Measurements from ENCODE around the gene FRMD6. TPM values are rescaled to one million over a fixed set of nuclear protein-coding genes. Genes with fewer than 3 reads are reported as not detected.
A peak's percentile ranks its signal among the peaks of the same experiment; 100 is the strongest.
"Not testable (repeated sequence)": the region's sequence is repeated elsewhere in the genome, so short reads cannot be mapped to it uniquely, and the experiment has no call there.

Gene FRMD6
- total RNA-seq, 2 donors from 2014 or later = 10.2 to 11.2 TPM

GRCh38 chr14:51744372-51745130 is 92.8 kb downstream of the FRMD6 start:
- no peak overlapping the region for H3K4me3 ChIP-seq
- 65 to 79% methylated on average over 24 to 28 of the region's 31 CpGs for WGBS, 2 donors
- H3K27me3 ChIP-seq = no peaks in the 10 kb centered on the region
- H3K27ac ChIP-seq = no peak overlapping the region
- H3K4me1 ChIP-seq = no peaks in the 10 kb centered on the region
- no peak for ATAC-seq
- H3K9me3 ChIP-seq = no peaks in the 10 kb centered on the region
- H3K36me3 ChIP-seq (replicated peaks in 1 of 2; ENCODE audit: insufficient read depth in 1 of 2, low read depth in 2 of 2) = no peaks in the 10 kb centered on the region
- no peak for TF ChIP-seq CTCF (IDR thresholded peaks at IDR 0.05)
- no peak for TF ChIP-seq POLR2A (IDR thresholded peaks at IDR 0.05)
- no peak for DNase-seq
- intact Hi-C loops (cut with DNase I) = no loop called here

GRCh38 chr14:51746823-51747222 is 95.1 kb downstream of the FRMD6 start:
- H3K36me3 ChIP-seq (replicated peaks in 1 of 2; ENCODE audit: insufficient read depth in 1 of 2, low read depth in 2 of 2); H3K4me1 ChIP-seq; DNase-seq; intact Hi-C loops (cut with DNase I); ATAC-seq; H3K27ac ChIP-seq; H3K9me3 ChIP-seq; H3K27me3 ChIP-seq; H3K4me3 ChIP-seq: not testable (repeated sequence)
- WGBS, 2 donors = 79 to 87% methylated on average over 22 to 25 of the region's 25 CpGs

- ATAC-seq = no peak
- H3K4me1 ChIP-seq = no peaks in the 10 kb centered on the region
Observed at GRCh38 chr14:51750542-51750941, 98.8 kb downstream of the FRMD6 start.

GRCh38 chr14:51751611-51752345 is 100.1 kb downstream of the FRMD6 start:
- H3K36me3 ChIP-seq (replicated peaks in 1 of 2; ENCODE audit: insufficient read depth in 1 of 2, low read depth in 2 of 2); ATAC-seq; H3K4me3 ChIP-seq; H3K4me1 ChIP-seq; H3K27me3 ChIP-seq; H3K27ac ChIP-seq; intact Hi-C loops (cut with DNase I); H3K9me3 ChIP-seq: not testable (repeated sequence)
- peak; percentile 29 to 57 (median 40) for DNase-seq
- 42 to 43% methylated on average over 16 of the region's 16 CpGs for WGBS, 2 donors

More at GRCh38 chr14:51750542-51750941, 98.8 kb downstream of the FRMD6 start:
- no peak for DNase-seq
- no peak overlapping the region for H3K27ac ChIP-seq
- 68 to 70% methylated on average over 13 of the region's 13 CpGs for WGBS, 2 donors
- H3K27me3 ChIP-seq = no peaks in the 10 kb centered on the region
- H3K9me3 ChIP-seq = no peaks in the 10 kb centered on the region
- intact Hi-C loops (cut with DNase I) = no loop called here
- H3K4me3 ChIP-seq = no peak overlapping the region
- no peak for TF ChIP-seq POLR2A (IDR thresholded peaks at IDR 0.05)
- H3K36me3 ChIP-seq (replicated peaks in 1 of 2; ENCODE audit: insufficient read depth in 1 of 2, low read depth in 2 of 2) = no peaks in the 10 kb centered on the region

- not testable (repeated sequence) for ATAC-seq
Observed at GRCh38 chr14:51757756-51758155, 106.0 kb downstream of the FRMD6 start.

GRCh38 chr14:51759950-51760349 is 108.2 kb downstream of the FRMD6 start:
- no peaks in the 10 kb centered on the region for H3K27me3 ChIP-seq
- TF ChIP-seq CTCF (IDR thresholded peaks at IDR 0.05) = no peak
- TF ChIP-seq POLR2A (IDR thresholded peaks at IDR 0.05) = no peak
- DNase-seq (no peak), ATAC-seq (no peak)
- no peak overlapping the region for H3K4me3 ChIP-seq
- no peaks in the 10 kb centered on the region for H3K36me3 ChIP-seq (replicated peaks in 1 of 2; ENCODE audit: insufficient read depth in 1 of 2, low read depth in 2 of 2)
- intact Hi-C loops (cut with DNase I) = no loop called here
- H3K27ac ChIP-seq = no peak overlapping the region
- H3K4me1 ChIP-seq = no peaks in the 10 kb centered on the region
- WGBS, 2 donors = 71 to 84% methylated on average over 14 to 17 of the region's 18 CpGs
- H3K9me3 ChIP-seq = no peaks in the 10 kb centered on the region

More at GRCh38 chr14:51757756-51758155, 106.0 kb downstream of the FRMD6 start:
- H3K4me3 ChIP-seq; DNase-seq; H3K4me1 ChIP-seq; H3K27ac ChIP-seq; intact Hi-C loops (cut with DNase I); H3K27me3 ChIP-seq; H3K9me3 ChIP-seq; H3K36me3 ChIP-seq (replicated peaks in 1 of 2; ENCODE audit: insufficient read depth in 1 of 2, low read depth in 2 of 2): not testable (repeated sequence)
- WGBS, 2 donors = 69 to 71% methylated on average over 7 of the region's 7 CpGs

- H3K9me3 ChIP-seq; H3K4me3 ChIP-seq; intact Hi-C loops (cut with DNase I); ATAC-seq; H3K27ac ChIP-seq; H3K27me3 ChIP-seq; H3K36me3 ChIP-seq (replicated peaks in 1 of 2; ENCODE audit: insufficient read depth in 1 of 2, low read depth in 2 of 2); H3K4me1 ChIP-seq; DNase-seq: not testable (repeated sequence)
- 71 to 76% methylated on average over 13 of the region's 13 CpGs for WGBS, 2 donors
Observed at GRCh38 chr14:51765726-51766125, 114.0 kb downstream of the FRMD6 start.

- H3K4me1 ChIP-seq; H3K9me3 ChIP-seq; H3K27me3 ChIP-seq; ATAC-seq; intact Hi-C loops (cut with DNase I); H3K4me3 ChIP-seq; DNase-seq; H3K27ac ChIP-seq; H3K36me3 ChIP-seq (replicated peaks in 1 of 2; ENCODE audit: insufficient read depth in 1 of 2, low read depth in 2 of 2): not testable (repeated sequence)
- WGBS, 2 donors = 24 to 39% methylated on average over 7 to 8 of the region's 8 CpGs
Observed at GRCh38 chr14:51766586-51766985, 114.9 kb downstream of the FRMD6 start.

GRCh38 chr14:51769261-51769660 is 117.6 kb downstream of the FRMD6 start:
- WGBS, 2 donors = 61 to 66% methylated on average over 7 of the region's 7 CpGs
- H3K4me1 ChIP-seq; H3K4me3 ChIP-seq; intact Hi-C loops (cut with DNase I); DNase-seq; H3K27ac ChIP-seq; H3K27me3 ChIP-seq; ATAC-seq; H3K9me3 ChIP-seq; H3K36me3 ChIP-seq (replicated peaks in 1 of 2; ENCODE audit: insufficient read depth in 1 of 2, low read depth in 2 of 2): not testable (repeated sequence)
